ENCODE results near the gene HS3ST5. TPM values are rescaled to one million over a fixed set of nuclear protein-coding genes. Genes with fewer than 3 reads are reported as not detected.

The HS3ST5 gene
- total RNA-seq, 1 experiment from 2014 or later = not detected

DNA sequence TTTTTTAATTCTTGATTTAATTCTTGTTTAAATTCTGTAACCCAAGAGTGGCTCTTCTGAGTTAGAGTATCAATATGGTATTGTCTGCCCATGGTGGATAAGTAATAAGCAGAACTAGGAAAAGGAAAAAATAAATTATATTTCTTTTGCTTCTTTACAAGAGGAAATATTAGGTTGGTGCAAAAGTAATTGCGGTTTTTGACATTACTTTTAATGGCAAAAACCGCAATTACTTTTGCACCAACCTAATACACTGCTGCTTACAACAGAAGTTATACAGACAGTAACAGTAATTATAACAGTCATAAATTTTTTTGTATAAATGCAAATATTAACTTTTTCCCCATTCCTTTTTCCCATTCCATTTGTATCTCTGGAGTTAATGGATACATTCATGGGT lies 65.6 kb downstream of the HS3ST5 start:
- ATAC-seq (no peak), DNase-seq (ENCODE audit: low read depth, low spot score) (no peak)
- BruUV-seq (replicated peaks) = no TSS peak
- intact Hi-C loops (cut with micrococcal nuclease) = no loop called here
- Histone ChIP-seq H3K27ac (ENCODE audit: low read depth, low read length) (no peak overlapping the region), H3K9me3 (ENCODE audit: control insufficient read depth in 1 of 2, insufficient read depth in 1 of 2, low read depth in 1 of 2, low read length in 2 of 2) (no peaks in the 10 kb centered on the region), H4K20me1 (ENCODE audit: insufficient read depth) (0 out of 2 replicates have a peak, but pooled peaks cover 4% of the 10 kb centered on the region), H3K79me2 (ENCODE audit: insufficient read depth, low read length) (no peaks in the 10 kb centered on the region), H3K9me2 (ENCODE audit: insufficient read depth) (no peaks in the 10 kb centered on the region), H3K4me1 (ENCODE audit: control insufficient read depth in 1 of 2, insufficient read depth in 2 of 2, low read length in 2 of 2) (no peaks in the 10 kb centered on the region), H3K4me2 (ENCODE audit: low read length) (no peak overlapping the region), H3K27me3 (ENCODE audit: insufficient read depth, low read length) (peaks cover 40% of the 10 kb centered on the region), H3K4me3 (replicated peaks in 1 of 2; ENCODE audit: low read depth in 1 of 2, low read length in 2 of 2) (no peak overlapping the region), H2AFZ (ENCODE audit: low read depth, low read length, poor library complexity, severe bottlenecking) (no peak overlapping the region), H3K36me3 (ENCODE audit: control insufficient read depth in 1 of 2, insufficient read depth in 2 of 2, low read length in 2 of 2) (no peaks in the 10 kb centered on the region), H3K9ac (ENCODE audit: low read length) (no peak overlapping the region)
- ChIA-PET RAD21 (ENCODE audit: low non-redundant PET in 1 of 2, low total read pairs in 2 of 2, uncharacterized antibody in 2 of 2, unreplicated experiment in 2 of 2) (no interaction called here), CTCF (interaction anchor here (1.6 kb wide), 1 partner anchor 27 kb away, joined by 4 read pairs; no protein-coding TSS in a partner anchor), POLR2A (no interaction called here)
- no peak for TF ChIP-seq POLR2A (IDR thresholded peaks at IDR 0.05; ENCODE audit: borderline replicate concordance, extremely low read depth, insufficient read depth, insufficient read length)
- no peak for TF ChIP-seq ZNF274 (IDR thresholded peaks at IDR 0.05; ENCODE audit: low read depth, low read length)
- no peak for TF ChIP-seq YY1 (IDR thresholded peaks at IDR 0.05; ENCODE audit: extremely low read depth, insufficient replicate concordance, low read depth, low read length)
- TF ChIP-seq TCF7L2 (IDR thresholded peaks at IDR 0.05; ENCODE audit: borderline replicate concordance, extremely low read depth, insufficient read depth, insufficient read length) = no peak
- no peak for TF ChIP-seq CEBPB (IDR thresholded peaks at IDR 0.05; ENCODE audit: low read depth)
- no peak for TF ChIP-seq SRF (IDR thresholded peaks at IDR 0.05; ENCODE audit: low read depth)
- TF ChIP-seq, protein P1, sequence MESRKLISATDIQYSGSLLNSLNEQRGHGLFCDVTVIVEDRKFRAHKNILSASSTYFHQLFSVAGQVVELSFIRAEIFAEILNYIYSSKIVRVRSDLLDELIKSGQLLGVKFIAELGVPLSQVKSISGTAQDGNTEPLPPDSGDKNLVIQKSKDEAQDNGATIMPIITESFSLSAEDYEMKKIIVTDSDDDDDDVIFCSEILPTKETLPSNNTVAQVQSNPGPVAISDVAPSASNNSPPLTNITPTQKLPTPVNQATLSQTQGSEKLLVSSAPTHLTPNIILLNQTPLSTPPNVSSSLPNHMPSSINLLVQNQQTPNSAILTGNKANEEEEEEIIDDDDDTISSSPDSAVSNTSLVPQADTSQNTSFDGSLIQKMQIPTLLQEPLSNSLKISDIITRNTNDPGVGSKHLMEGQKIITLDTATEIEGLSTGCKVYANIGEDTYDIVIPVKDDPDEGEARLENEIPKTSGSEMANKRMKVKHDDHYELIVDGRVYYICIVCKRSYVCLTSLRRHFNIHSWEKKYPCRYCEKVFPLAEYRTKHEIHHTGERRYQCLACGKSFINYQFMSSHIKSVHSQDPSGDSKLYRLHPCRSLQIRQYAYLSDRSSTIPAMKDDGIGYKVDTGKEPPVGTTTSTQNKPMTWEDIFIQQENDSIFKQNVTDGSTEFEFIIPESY (IDR thresholded peaks at IDR 0.05; ENCODE audit: extremely low read depth, insufficient replicate concordance, low read length) = no peak
- no peak for TF ChIP-seq POLR2AphosphoS5 (IDR thresholded peaks at IDR 0.05; ENCODE audit: low read depth, low read length)

Measured in HCT116 (cell line).